ENCODE data around the gene SMARCE1.

GRCh38 chr17:40679523-40679907 lies 31.9 kb upstream of the SMARCE1 start:
- TF ChIP-seq FOXP2 (optimal IDR thresholded peaks at IDR 0.05; ENCODE audit: borderline replicate concordance, extremely low read depth, extremely low read length, insufficient read depth) (no peak), REST (IDR thresholded peaks at IDR 0.05; ENCODE audit: insufficient read depth in 1 of 2, low read depth in 2 of 2, low read length in 2 of 2) (no peak), TAF1 (IDR thresholded peaks at IDR 0.05; ENCODE audit: borderline replicate concordance, insufficient read depth, low read length) (no peak), POLR2AphosphoS5 (IDR thresholded peaks at IDR 0.05; ENCODE audit: low read depth, low read length) (no peak), SIN3A (IDR thresholded peaks at IDR 0.05; ENCODE audit: borderline replicate concordance, insufficient read depth, low read length) (no peak)

Measured in PFSK-1 (cell line).